ENCODE data around the gene PGAP3.

The PGAP3 gene

GRCh38 chr17:39672522-39673334, 15.1 kb downstream of the PGAP3 start:
- no peak for DNase-seq (ENCODE audit: low read depth)

- DNase-seq (ENCODE audit: low read depth) = no peak
Observed at GRCh38 chr17:39671651-39672521, 16.0 kb downstream of the PGAP3 start.

- DNase-seq (ENCODE audit: low read depth) = no peak
Observed at GRCh38 chr17:39670746-39671145, 17.1 kb downstream of the PGAP3 start.

- DNase-seq (ENCODE audit: low read depth) = no peak
Observed at GRCh38 chr17:39669897-39670735, 17.7 kb downstream of the PGAP3 start.

GRCh38 chr17:39667945-39668924, 19.6 kb downstream of the PGAP3 start, which contains the start of gene PNMT:
Gene PNMT (plus strand): TSS chr17:39668453. CDS start chr17:39668476, 23 bp downstream.
- DNase-seq (ENCODE audit: low read depth) = peak; percentile 34

GRCh38 chr17:39667262-39667944, 20.5 kb downstream of the PGAP3 start:
- DNase-seq (ENCODE audit: low read depth) = no peak

GRCh38 chr17:39666601-39667261, 21.1 kb downstream of the PGAP3 start:
- DNase-seq (ENCODE audit: low read depth) = no peak

- DNase-seq (ENCODE audit: low read depth) = no peak
Observed at GRCh38 chr17:39666231-39666600, 21.6 kb downstream of the PGAP3 start.

- no peak for DNase-seq (ENCODE audit: low read depth)
Observed at GRCh38 chr17:39665642-39666224, 22.1 kb downstream of the PGAP3 start.

- no peak for DNase-seq (ENCODE audit: low read depth)
Observed at GRCh38 chr17:39664581-39665561, 23.0 kb downstream of the PGAP3 start, which contains the start of gene TCAP. Gene TCAP (plus strand): TSS chr17:39665349. CDS start chr17:39665360, 11 bp downstream.

GRCh38 chr17:39663688-39664580, 23.9 kb downstream of the PGAP3 start:
- DNase-seq (ENCODE audit: low read depth) = no peak

GRCh38 chr17:39663340-39663687, 24.5 kb downstream of the PGAP3 start:
- no peak for DNase-seq (ENCODE audit: low read depth)

GRCh38 chr17:39662551-39663339, 25.1 kb downstream of the PGAP3 start:
- no peak for DNase-seq (ENCODE audit: low read depth)

- DNase-seq (ENCODE audit: low read depth) = no peak
Observed at GRCh38 chr17:39661744-39662541, 25.9 kb downstream of the PGAP3 start.
